Testis (tissue), 2 donors: ENCODE data around the gene UBA6.

Experiments used
- CTCF ChIP-seq, 3 experiments: fragments of 450-650 bp in 2 of 3; fragments of 200-600 bp in 1 of 3; sonication (generic) in 1 of 3; IDR thresholded peaks; one replicate each; pipeline ENCODE4 v1.5.1; 2016 to 2019; ENCODE audit warnings: antibody characterized with exemption in 3 of 3, mild to moderate bottlenecking in 2 of 3, moderate library complexity in 1 of 3
- POLR2A ChIP-seq: fragments of 450-650 bp; IDR thresholded peaks from one replicate; pipeline ENCODE4 v1.6.1; 2017; ENCODE audit warnings: antibody characterized with exemption, mild to moderate bottlenecking, moderate library complexity

GRCh38 chr4:67685532-67685859 is 15.5 kb downstream of the UBA6 start:
- no peak for TF ChIP-seq CTCF (IDR thresholded peaks at IDR 0.05)
- TF ChIP-seq POLR2A, result no peak
